HG02763 (cell line): ENCODE data around the gene MIEN1.
"Not testable (repeated sequence)": the region's sequence is repeated elsewhere in the genome, so short reads cannot be mapped to it uniquely, and the experiment has no call there.

ENCODE experiments used
- ATAC-seq: cut with Tn5 transposase; IDR thresholded peaks from one replicate; pipeline ENCODE4 v1.9.1; 2021; ENCODE audit warnings: mild to moderate bottlenecking, moderate library complexity; ENCODE audit not compliant: unreplicated experiment

MIEN1 gene

GRCh38 chr17:39701012-39701783, 29.1 kb downstream of the MIEN1 start:
- ATAC-seq, result no peak

GRCh38 chr17:39700148-39700987, 30.0 kb downstream of the MIEN1 start:
- no peak for ATAC-seq

GRCh38 chr17:39699818-39700147, 30.5 kb downstream of the MIEN1 start, which contains the start of gene ERBB2:
TSS of gene ERBB2 (plus strand) at chr17:39700064. CDS start at chr17:39700239, 175 bp downstream.
- no peak for ATAC-seq

GRCh38 chr17:39699157-39699817, 31.0 kb downstream of the MIEN1 start:
- not testable (repeated sequence) for ATAC-seq

GRCh38 chr17:39697961-39698360, 32.4 kb downstream of the MIEN1 start:
- no peak for ATAC-seq

GRCh38 chr17:39696731-39697130, 33.6 kb downstream of the MIEN1 start:
- no peak for ATAC-seq

- no peak for ATAC-seq
Measured at GRCh38 chr17:39695089-39695474, 35.2 kb downstream of the MIEN1 start.

- no peak for ATAC-seq
Measured at GRCh38 chr17:39694593-39694992, 35.7 kb downstream of the MIEN1 start.

- no peak for ATAC-seq
Measured at GRCh38 chr17:39688945-39689344, 41.4 kb downstream of the MIEN1 start.

- no peak for ATAC-seq
Measured at GRCh38 chr17:39688475-39688835, 41.9 kb downstream of the MIEN1 start.

- ATAC-seq, result peak; percentile 85
Measured at GRCh38 chr17:39687546-39688474, 42.5 kb downstream of the MIEN1 start, which contains the start of gene PGAP3. TSS of gene PGAP3 (minus strand) at chr17:39688057. CDS start at chr17:39688014, 43 bp downstream.

GRCh38 chr17:39687101-39687545, 43.2 kb downstream of the MIEN1 start:
- ATAC-seq, result no peak

GRCh38 chr17:39684369-39685192, 45.8 kb downstream of the MIEN1 start:
- no peak for ATAC-seq

- ATAC-seq, result no peak
Measured at GRCh38 chr17:39683295-39683939, 46.9 kb downstream of the MIEN1 start.

- no peak for ATAC-seq
Measured at GRCh38 chr17:39679521-39680192, 50.7 kb downstream of the MIEN1 start.
